ENCODE results near the gene RFFL.

The RFFL gene

DNA sequence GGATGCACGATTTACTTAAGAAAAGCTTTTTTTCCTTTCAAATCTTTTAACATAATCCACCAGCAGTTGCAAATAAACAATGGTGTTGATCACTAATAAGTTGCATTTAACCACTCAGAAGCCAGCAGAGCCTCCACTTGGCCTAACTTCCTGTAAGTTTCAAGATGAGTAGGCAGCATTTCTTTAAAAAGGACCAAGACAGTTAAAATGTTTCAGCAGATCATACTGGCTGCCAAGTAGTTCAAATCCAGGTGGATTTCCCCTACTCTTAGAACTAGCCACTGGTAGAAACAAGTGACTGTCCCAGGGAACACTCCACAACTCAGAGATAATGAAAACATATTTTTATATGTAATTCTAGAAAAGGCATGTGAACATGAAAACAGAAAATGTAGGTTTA lies 17.0 kb upstream of the RFFL start:
- DNase-seq: peak in 3 of 4 experiments; percentile 51 to 59 (median 55)

- DNase-seq: peak; percentile 47 to 70 (median 56)
Observed at GRCh38 chr17:35079547-35080423, 16.3 kb upstream of the RFFL start.

GRCh38 chr17:35076874-35077273 lies 13.4 kb upstream of the RFFL start:
- no peak for DNase-seq

GRCh38 chr17:35074711-35075707 lies 11.5 kb upstream of the RFFL start:
- DNase-seq: no peak

GRCh38 chr17:35073991-35074627 lies 10.6 kb upstream of the RFFL start:
- no peak for DNase-seq

DNA sequence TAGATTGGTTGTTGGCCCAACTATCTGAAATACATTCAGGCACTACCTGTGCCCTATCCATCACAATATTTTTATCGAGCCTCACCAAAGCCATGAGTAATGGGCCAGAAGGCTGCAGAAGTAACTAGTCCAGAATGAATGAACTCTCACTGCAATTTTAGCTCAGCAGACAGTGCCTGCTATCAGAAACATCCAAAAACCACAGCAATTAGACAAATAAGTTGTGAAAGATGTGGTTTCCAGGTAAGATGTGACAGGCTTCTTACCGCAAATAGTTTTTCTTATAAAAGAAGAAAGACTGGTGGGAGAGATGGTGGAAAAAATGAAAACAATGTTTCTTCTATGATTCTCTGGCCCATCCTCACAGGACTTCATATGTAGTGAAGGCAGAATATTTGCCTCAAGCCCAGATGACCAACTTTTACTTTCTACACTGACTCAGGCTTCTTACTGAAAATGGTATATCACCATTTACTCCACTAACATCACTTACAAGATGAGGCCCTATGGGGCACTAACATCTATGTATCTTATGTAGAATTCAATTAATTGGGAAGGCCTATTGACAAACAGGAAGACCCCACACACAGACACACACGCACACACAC lies 9.8 kb upstream of the RFFL start:
- no peak for DNase-seq

DNA sequence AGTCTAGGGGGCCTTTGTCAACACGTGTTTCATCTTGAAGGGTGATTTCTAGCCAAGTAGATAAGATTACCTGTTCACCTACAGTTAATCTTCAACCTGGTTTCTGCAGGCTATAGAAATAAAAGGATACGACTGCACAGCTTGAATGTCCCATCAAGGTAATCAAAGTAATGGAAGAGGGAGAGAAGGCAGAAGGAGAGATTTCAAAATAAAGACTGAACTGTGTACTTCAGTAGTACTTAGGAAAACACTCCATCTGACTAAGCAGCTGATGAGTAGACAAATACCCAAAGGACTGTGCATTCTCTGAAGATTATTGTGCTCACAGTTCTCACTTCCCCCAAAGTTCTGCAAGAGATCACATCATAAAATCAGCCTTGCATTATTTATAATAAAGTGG lies 5.8 kb upstream of the RFFL start:
- peak in 3 of 4 experiments; percentile 17 to 65 (median 63) for DNase-seq

DNA sequence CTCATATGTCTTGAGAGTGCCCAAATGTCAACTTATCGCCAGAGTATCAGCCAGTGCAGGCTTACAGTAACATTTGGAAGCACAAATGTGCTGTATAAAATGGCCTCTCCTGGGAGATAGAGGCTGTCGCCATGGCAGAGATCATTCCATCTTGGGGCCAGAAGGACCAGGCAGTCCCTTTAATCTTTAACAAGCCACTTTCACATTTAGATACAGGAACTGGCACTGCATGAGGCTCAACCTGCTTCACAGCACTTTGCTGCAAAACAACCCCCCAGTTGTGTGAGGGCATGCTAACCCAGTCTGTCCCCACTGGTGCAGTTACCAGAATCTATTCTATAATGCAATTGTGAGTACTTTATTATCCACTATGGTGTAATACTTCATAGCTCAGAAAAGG lies 4.7 kb upstream of the RFFL start:
- no peak for DNase-seq

GRCh38 chr17:35065880-35066279 lies 2.4 kb upstream of the RFFL start:
- DNase-seq: no peak

DNA sequence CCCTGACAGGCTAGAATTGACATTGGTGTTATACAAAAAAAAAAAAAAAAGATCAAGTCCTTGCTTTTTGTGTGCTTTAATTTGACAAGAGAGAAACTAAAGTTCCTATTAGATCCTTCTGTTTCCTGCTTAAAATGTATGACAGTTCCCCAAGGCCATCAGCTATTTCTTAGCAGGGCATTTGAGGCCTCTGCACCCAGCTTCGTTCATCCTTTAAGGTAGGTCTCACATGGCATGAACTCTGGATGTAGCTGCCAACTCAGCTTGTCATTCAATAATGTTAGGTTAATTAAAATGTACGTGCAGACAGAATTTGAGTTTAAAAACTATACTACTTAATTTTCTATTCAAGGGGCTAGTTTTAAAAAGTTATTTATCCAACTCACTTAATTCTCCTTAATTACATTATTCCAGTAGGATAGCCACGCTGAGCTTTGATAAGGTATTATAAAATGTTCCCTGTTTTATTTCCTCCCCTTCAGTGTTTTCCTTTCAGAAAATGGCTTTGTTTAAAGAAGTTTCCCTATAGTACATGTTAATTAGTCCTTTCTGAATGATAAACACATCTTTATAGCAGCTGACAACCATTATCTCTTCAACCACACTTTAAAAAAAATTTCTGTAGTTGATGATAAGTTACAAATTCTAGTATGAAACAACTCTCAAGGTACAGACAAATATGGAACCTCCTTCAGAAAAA lies 1.2 kb upstream of the RFFL start:
- DNase-seq: peak in 2 of 4 experiments; percentile 10 to 39

GRCh38 chr17:35062308-35062707 lies 1.2 kb downstream of the RFFL start:
- no peak for DNase-seq

GRCh38 chr17:35057332-35057915 lies 6.1 kb downstream of the RFFL start:
- no peak for DNase-seq

- DNase-seq: peak; percentile 40 to 75 (median 62)
Observed at GRCh38 chr17:35056013-35056412, 7.5 kb downstream of the RFFL start.

GRCh38 chr17:35053204-35053603 lies 10.3 kb downstream of the RFFL start:
- no peak for DNase-seq

- no peak for DNase-seq
Observed at GRCh38 chr17:35052780-35053179, 10.7 kb downstream of the RFFL start.

DNA sequence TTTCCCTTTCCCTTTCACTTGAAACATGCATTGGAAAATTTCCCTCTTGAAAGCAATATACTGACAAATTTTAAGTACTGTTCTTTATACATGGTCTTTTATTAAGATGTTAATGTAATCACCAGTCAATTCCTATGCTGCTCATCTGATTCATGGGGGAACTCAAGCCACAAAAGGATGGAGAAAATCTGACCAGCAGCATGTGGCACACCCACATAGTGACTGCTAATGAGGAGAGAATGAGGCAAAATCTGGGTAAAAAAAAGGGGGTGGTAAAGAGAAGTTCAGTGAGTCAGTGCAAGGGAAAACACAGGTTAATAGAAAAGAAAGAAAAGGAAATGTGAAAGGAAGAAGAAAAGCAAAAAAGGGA lies 11.3 kb downstream of the RFFL start:
- DNase-seq: peak; percentile 10 to 61 (median 50)

DNA sequence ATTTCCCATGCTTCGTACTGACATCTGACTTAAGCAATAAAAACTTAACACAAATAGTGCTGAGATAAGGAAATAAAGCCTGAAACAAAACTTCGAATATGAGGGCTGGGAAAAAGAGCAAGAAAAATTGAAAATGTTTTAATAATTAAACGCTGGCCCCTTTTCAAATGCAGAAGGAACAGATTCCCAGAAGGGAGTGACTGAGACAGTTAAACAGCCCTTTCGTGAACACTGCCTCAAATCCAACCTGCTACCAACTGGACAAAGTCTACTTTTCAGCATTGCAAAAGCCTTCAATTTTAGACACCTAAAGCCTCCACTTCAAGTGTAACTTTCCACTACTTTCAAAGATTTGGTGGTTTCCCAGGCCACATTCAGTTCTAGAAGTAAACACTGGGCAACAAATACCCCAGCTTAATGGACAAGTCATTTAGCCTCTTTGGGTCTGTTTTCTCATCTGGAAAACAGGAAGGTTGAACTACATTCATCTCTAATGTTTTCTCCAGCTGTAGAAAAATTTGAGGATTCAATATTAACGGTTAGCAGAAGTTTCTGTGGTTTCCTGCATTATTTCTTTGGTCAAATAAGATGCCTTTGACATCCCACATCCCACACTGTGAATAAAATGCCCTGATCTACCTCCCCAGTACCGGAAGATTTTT lies 11.8 kb downstream of the RFFL start:
- DNase-seq: peak; percentile 15 to 46 (median 28)

GRCh38 chr17:35051183-35051578 lies 12.3 kb downstream of the RFFL start:
- DNase-seq: peak; percentile 64 to 85 (median 74)

DNA sequence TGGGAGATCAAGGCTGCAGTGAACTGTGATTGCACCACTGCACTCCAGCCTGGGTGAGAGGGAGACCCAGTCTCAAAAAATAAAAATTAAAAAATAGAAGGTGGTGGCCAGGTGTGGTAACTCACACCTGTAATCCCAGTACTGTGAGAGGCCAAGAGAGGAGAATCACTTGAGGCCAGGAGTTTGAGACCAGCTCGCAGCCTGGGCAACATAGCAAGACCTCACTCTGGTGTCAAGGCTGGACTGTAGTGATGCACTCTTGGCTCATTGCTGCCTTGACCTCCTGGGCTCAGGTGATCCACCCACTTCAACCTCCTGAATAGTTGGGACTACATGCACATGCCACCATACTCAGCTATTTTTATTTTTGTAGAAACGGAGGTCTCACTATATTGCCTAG lies 13.3 kb downstream of the RFFL start:
- DNase-seq: no peak

DNA sequence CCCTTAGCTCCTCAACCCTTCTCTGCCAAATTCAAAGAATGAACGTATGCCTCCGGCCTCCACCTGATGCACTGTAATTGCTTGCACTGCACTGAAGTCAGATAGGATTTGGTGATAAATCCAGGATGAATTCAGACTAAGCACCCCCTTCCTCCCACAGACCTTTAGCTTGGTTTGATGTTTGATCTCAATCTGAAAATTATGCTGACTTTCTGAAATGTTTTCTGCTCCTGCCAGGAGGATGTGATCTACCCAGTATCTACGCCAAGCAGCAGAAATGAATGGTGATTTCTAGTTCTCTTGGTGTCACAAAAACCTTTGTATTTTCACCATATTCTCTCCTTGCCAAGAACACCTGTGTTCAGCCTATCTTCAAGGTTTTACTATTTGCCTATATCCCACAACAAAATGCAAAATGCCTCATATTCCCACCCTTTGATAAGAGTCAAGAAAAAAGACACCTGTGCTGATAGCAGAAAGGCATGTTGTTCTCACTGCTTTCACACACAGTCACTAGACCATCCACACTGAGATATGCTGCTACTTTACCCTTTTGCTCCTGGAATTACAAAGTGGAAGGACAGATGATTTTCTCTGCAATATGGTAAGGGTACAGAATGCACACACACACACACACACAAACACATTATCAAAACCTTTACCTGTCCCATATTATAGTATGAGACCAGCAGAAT lies 14.7 kb downstream of the RFFL start:
- DNase-seq: no peak
